ENCODE results near the gene ANKRD30A.

GRCh38 chr10:37344413-37344812 is 219.0 kb downstream of the ANKRD30A start:
- TF ChIP-seq, protein P1, sequence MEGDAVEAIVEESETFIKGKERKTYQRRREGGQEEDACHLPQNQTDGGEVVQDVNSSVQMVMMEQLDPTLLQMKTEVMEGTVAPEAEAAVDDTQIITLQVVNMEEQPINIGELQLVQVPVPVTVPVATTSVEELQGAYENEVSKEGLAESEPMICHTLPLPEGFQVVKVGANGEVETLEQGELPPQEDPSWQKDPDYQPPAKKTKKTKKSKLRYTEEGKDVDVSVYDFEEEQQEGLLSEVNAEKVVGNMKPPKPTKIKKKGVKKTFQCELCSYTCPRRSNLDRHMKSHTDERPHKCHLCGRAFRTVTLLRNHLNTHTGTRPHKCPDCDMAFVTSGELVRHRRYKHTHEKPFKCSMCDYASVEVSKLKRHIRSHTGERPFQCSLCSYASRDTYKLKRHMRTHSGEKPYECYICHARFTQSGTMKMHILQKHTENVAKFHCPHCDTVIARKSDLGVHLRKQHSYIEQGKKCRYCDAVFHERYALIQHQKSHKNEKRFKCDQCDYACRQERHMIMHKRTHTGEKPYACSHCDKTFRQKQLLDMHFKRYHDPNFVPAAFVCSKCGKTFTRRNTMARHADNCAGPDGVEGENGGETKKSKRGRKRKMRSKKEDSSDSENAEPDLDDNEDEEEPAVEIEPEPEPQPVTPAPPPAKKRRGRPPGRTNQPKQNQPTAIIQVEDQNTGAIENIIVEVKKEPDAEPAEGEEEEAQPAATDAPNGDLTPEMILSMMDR (conservative IDR thresholded peaks at IDR 0.05) = no peak
- TF ChIP-seq ZFX (IDR thresholded peaks at IDR 0.05) = no peak

Data from C4-2B (cell line).